Body of pancreas (tissue), 4 donors: Measurements from ENCODE around the gene PBX3. TPM values are rescaled to one million over a fixed set of nuclear protein-coding genes. Genes with fewer than 3 reads are reported as not detected.

Experiments used
- ATAC-seq: fragments of 150-250 bp; one replicate; pipeline ENCODE4 v1.9.1; 2016
- DNase-seq, 4 donors: peaks; one replicate each; pipeline ENCODE4 v3.0.0-alpha.2; 2019
- H3K27ac ChIP-seq, 4 donors: fragments of 200-600 bp; sonication (generic); 1 replicate in 3 of 4; 2 replicates in 1 of 4; pipeline versions ENCODE4 v1.5.1 to v1.6.1; 2016 to 2019; ENCODE audit warnings: mild to moderate bottlenecking in 1 of 4, mixed read lengths in 1 of 4, moderate library complexity in 1 of 4
- H3K27me3 ChIP-seq, 2 donors: fragments of 200-600 bp; sonication (generic); one replicate each; pipeline ENCODE4 v1.6.0; 2016; ENCODE audit warnings: mild to moderate bottlenecking in 1 of 2
- H3K36me3 ChIP-seq, 2 donors: fragments of 200-600 bp; sonication (generic); replicated peaks in 1 of 2; 2 replicates each; pipeline ENCODE4 v1.5.1; 2016; ENCODE audit warnings: low read depth in 2 of 2; ENCODE audit not compliant: insufficient read depth in 1 of 2
- H3K4me1 ChIP-seq: fragments of 200-600 bp; sonication (generic); one replicate; pipeline ENCODE4 v1.6.0; 2016
- H3K4me3 ChIP-seq, 2 donors: fragments of 200-600 bp; sonication (generic); 1 replicate in 1 of 2; 2 replicates in 1 of 2; pipeline ENCODE4 v1.5.1; 2016 to 2019
- H3K9me3 ChIP-seq, 3 donors: fragments of 200-600 bp; sonication (generic); 1 replicate in 2 of 3; 2 replicates in 1 of 3; pipeline ENCODE4 v1.5.1; 2016
- POLR2A ChIP-seq, 3 donors: fragments of 450-650 bp; IDR thresholded peaks; one replicate each; pipeline ENCODE4 v1.6.1; 2016; ENCODE audit warnings: antibody characterized with exemption in 3 of 3, mild to moderate bottlenecking in 2 of 3
- WGBS, 2 donors: methylation state at CpG; one replicate each; pipeline ENCODE4 v1.1.5; 2017; 5-methylcytosine and 5-hydroxymethylcytosine counted together
- intact Hi-C: fragments of 100-400 bp; cut with DNase I; formaldehyde crosslinking; loops from one replicate; pipeline ENCODE4 v1.15.1; 2023
- total RNA-seq, 2 donors: library from RNA; depleted of rRNA; stranded (reverse); fragments of >200 nt; gene quantifications; one replicate each; pipeline ENCODE4 v1.1.0, GENCODE V29; 2016
- TF ChIP-seq, protein P1 (sequence below), 7 experiments: fragments of 450-650 bp in 4 of 7; fragments of 200-600 bp in 3 of 7; sonication (generic) in 3 of 7; IDR thresholded peaks; one replicate each; pipeline ENCODE4 v1.5.1; 2016 to 2019; ENCODE audit warnings: antibody characterized with exemption in 7 of 7

The PBX3 gene
- total RNA-seq, 2 donors from 2014 or later: 12.5 to 36.3 TPM

DNA sequence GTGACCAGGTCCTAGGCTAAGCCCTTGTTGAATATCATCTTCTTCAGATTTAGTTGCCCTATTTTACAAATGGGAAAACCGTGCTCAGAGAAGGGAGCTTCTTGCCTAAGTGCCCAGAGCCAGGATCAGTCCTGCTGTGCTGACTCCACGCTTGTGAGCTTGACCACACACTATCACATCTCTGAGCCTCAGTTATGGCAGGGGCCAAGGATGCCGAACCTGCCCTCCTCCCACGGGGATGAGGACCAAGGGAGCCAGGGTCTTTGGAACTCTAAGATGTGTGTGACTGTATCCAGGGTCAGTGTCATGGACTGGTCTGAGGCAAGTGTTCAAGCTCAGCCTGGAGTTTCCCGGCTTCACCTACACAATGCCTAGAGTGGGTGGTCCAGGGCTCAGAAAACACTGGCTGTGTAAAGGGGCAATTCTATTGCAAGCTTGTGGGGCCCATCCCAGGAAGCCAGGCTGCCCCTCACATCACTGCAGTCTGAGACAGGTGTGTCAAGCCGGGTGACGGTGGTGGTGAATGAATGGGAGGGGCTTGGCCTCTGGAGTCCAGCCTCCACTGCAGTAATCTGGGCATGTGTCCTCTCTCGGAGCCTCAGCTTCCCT, 235.7 kb downstream of the PBX3 start:
- intact Hi-C loops: no loop called here
- Histone ChIP-seq H3K9me3 (peaks cover 0 to 10% (median 0%) of the 10 kb centered on the region in 3 donors), H3K36me3 (no peaks in the 10 kb centered on the region), H3K4me3 (no peak overlapping the region), H3K4me1 (no peaks in the 10 kb centered on the region), H3K27me3 (no peaks in the 10 kb centered on the region), H3K27ac (no peak overlapping the region)
- ATAC-seq (no peak), DNase-seq (no peak)
- TF ChIP-seq, protein P1, sequence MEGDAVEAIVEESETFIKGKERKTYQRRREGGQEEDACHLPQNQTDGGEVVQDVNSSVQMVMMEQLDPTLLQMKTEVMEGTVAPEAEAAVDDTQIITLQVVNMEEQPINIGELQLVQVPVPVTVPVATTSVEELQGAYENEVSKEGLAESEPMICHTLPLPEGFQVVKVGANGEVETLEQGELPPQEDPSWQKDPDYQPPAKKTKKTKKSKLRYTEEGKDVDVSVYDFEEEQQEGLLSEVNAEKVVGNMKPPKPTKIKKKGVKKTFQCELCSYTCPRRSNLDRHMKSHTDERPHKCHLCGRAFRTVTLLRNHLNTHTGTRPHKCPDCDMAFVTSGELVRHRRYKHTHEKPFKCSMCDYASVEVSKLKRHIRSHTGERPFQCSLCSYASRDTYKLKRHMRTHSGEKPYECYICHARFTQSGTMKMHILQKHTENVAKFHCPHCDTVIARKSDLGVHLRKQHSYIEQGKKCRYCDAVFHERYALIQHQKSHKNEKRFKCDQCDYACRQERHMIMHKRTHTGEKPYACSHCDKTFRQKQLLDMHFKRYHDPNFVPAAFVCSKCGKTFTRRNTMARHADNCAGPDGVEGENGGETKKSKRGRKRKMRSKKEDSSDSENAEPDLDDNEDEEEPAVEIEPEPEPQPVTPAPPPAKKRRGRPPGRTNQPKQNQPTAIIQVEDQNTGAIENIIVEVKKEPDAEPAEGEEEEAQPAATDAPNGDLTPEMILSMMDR (IDR thresholded peaks at IDR 0.05): no peak
- TF ChIP-seq POLR2A (IDR thresholded peaks at IDR 0.05): no peak
- WGBS, 2 donors: 68 to 72% methylated on average over 4 to 8 of the region's 8 CpGs

- intact Hi-C loops: no loop called here
- no peak for DNase-seq
These were observed 236.5 kb downstream of the PBX3 start for GRCh38 chr9:125983681-125984080.

DNA sequence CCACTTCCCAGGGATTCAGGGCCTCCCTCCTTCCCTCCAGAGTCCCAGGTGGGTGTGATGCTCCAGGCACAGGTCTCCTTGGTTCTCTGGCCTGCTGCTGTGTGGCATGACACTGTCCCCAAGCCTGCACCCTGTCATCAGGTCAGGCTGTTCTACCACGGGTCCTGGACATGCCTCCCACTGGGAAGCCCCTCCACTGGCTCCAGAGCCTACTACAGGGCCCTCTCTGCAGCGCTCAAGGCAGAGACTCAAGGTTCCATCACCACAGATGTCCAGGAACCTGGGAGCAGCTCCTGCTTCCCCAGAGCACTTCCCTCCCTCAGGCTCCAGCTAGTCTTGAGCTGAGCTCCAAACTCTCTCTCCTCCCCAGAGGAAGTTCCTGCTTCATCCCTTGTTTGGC, 237.3 kb downstream of the PBX3 start:
- H3K4me1 ChIP-seq: no peaks in the 10 kb centered on the region
- 83 to 100% methylated on average over 1 to 2 of the region's 2 CpGs for WGBS, 2 donors
- no peak for DNase-seq
- no peaks in the 10 kb centered on the region for H3K27me3 ChIP-seq
- no peak overlapping the region for H3K27ac ChIP-seq
- intact Hi-C loops: no loop called here
- H3K9me3 ChIP-seq: peaks cover 0 to 4% (median 0%) of the 10 kb centered on the region in 3 donors
- TF ChIP-seq, protein P1 (IDR thresholded peaks at IDR 0.05): no peak
- no peak for TF ChIP-seq POLR2A (IDR thresholded peaks at IDR 0.05)
- no peak overlapping the region for H3K4me3 ChIP-seq
- H3K36me3 ChIP-seq: no peaks in the 10 kb centered on the region
- no peak for ATAC-seq

More at GRCh38 chr9:125983681-125984080, 236.5 kb downstream of the PBX3 start:
- no peak for ATAC-seq
- Histone ChIP-seq H3K27ac (no peak overlapping the region), H3K4me3 (no peak overlapping the region), H3K36me3 (no peaks in the 10 kb centered on the region), H3K9me3 (peaks cover 0 to 6% (median 0%) of the 10 kb centered on the region in 3 donors), H3K27me3 (no peaks in the 10 kb centered on the region), H3K4me1 (no peaks in the 10 kb centered on the region)
- 69 to 88% methylated on average over 4 to 5 of the region's 5 CpGs for WGBS, 2 donors
- no peak for TF ChIP-seq POLR2A (IDR thresholded peaks at IDR 0.05)
- TF ChIP-seq, protein P1 (IDR thresholded peaks at IDR 0.05): no peak

DNA sequence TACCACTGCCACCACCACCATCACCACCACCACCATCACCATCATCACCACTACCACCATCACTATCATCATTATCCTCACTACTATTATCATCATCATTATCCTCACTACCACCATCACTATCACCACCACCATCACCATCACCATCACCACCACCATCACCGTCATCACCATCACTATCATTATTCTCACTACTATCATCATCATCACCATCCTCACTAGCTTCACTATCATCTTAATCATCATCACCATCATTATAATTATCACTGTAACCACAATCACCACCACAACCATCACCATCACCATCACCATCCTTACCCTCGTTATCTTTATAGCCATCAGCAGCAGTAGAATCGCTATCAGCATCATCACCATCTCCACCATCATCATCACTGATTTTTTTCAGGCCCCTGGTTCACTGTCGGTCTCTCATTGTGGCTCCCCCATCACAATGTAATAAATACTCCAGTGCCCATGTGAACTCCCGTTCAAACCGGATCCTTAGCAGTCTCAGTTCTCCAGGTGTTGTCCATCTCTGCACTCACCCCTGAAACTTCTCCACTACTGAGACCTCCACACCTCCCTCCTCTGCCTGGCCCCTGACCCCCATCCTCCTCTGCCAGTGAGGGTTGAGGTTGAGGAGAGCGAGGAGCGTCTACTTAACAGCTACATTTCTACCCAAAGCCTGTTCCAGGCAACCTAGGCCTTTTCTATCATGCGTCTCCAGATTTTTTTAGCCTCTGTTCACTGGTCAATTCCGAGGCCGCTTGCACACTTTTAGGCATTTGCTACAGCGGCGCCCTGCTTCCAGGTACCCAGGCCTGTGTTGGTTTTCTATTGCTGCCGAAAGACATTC, 238.2 kb downstream of the PBX3 start:
- whole genome bisulfite sequencing, 2 donors: 81 to 82% methylated on average over 14 of the region's 14 CpGs
- no peak overlapping the region for H3K4me3 ChIP-seq

More for the DNA sequence above, 238.2 kb downstream of the PBX3 start:
- intact Hi-C loops: no loop called here
- no peaks in the 10 kb centered on the region for H3K4me1 ChIP-seq
- H3K27ac ChIP-seq: no peak overlapping the region
- ATAC-seq (no peak), DNase-seq (no peak)
- peaks cover 0 to 2% (median 0%) of the 10 kb centered on the region in 3 donors for H3K9me3 ChIP-seq
- TF ChIP-seq POLR2A (IDR thresholded peaks at IDR 0.05): no peak
- TF ChIP-seq, protein P1 (IDR thresholded peaks at IDR 0.05): no peak
- H3K36me3 ChIP-seq: no peaks in the 10 kb centered on the region
- no peaks in the 10 kb centered on the region for H3K27me3 ChIP-seq
